Measurements from ENCODE around the gene FA2H.
"Not testable (repeated sequence)": the region's sequence is repeated elsewhere in the genome, so short reads cannot be mapped to it uniquely, and the experiment has no call there.

Gene FA2H

DNA sequence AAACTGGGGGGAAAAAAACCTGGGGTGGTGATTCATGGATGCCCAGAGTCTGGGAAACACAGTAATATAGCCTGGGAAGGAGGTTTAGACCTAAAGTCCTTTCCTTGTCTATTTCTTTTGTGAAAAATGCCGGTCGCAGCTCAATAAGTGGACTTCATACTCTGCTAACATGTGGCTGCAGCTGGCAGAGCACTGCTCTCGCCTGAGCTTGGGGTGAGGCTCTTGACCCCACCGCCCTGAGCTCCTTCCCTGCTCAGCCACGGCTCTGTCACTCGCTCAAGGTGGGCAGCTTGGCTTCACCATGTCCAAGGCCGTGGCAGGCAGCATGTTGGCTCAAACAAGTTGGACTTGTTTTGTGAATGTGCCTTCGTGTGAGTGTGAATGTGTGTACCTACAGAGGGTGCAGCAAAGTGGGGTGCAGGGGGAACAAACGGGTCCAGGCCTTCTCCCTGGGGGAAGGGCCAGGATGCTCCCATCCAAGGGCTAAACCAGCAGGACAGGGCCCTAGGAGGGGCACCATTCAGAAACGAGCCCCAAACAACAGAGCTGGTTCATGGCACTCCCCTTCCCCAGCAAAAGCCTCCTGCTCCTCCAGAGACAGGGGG lies 4.9 kb downstream of the FA2H start:
- DNase-seq (ENCODE audit: low spot score) = no peak

- no peak for DNase-seq (ENCODE audit: low spot score)
Observed at GRCh38 chr16:74768239-74768638, 6.4 kb downstream of the FA2H start.

GRCh38 chr16:74767749-74768148 lies 6.9 kb downstream of the FA2H start:
- DNase-seq (ENCODE audit: low spot score) = no peak

- no peak for DNase-seq (ENCODE audit: low spot score)
Observed at GRCh38 chr16:74766729-74767128, 7.9 kb downstream of the FA2H start.

DNA sequence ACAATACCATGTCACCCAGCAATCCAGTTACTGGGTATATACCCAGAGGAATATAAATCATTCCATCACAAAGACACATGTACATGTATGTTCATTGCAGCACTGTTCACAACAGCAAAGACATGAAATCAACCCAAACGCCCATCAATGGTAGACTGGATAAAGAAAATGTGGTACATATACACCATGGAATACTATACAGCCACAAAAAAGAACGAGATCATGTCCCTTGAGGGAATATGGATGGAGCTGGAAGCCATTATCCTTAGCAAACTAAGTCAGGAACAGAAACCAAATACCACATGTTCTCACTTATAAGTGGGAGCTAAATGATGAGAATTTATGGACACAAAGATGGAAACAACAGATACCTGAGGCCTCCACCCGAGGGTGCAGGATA lies 10.4 kb downstream of the FA2H start:
- DNase-seq (ENCODE audit: low spot score) = not testable (repeated sequence)

- no peak for DNase-seq (ENCODE audit: low spot score)
Observed at GRCh38 chr16:74761665-74762064, 13.0 kb downstream of the FA2H start.

GRCh38 chr16:74760007-74760767 lies 14.4 kb downstream of the FA2H start:
- no peak for DNase-seq (ENCODE audit: low spot score)

- no peak for DNase-seq (ENCODE audit: low spot score)
Observed at GRCh38 chr16:74759564-74759963, 15.1 kb downstream of the FA2H start.

GRCh38 chr16:74758801-74759200 lies 15.8 kb downstream of the FA2H start:
- no peak for DNase-seq (ENCODE audit: low spot score)

DNA sequence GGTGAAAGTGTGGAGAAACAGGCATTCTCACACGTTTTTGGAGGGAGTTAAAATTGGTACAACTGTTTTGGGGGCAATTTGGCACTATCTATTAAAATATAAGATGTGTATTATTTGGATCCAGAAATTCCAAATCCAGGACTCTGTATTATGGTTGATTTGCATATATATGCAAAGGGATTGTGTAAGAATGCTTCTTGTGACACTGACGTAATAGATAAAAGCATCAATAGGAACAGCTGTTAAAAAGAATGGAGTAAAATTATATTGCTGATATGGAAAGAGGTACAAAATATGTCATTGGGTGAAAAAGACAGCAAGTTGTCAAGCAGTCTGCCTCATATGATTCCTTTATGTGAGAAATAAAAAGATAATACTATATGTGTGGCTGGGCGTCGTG lies 17.3 kb downstream of the FA2H start:
- DNase-seq (ENCODE audit: low spot score) = no peak

- no peak for DNase-seq (ENCODE audit: low spot score)
Observed at GRCh38 chr16:74756203-74756602, 18.4 kb downstream of the FA2H start.

GRCh38 chr16:74753180-74753579 lies 21.4 kb downstream of the FA2H start:
- no peak for DNase-seq (ENCODE audit: low spot score)

DNA sequence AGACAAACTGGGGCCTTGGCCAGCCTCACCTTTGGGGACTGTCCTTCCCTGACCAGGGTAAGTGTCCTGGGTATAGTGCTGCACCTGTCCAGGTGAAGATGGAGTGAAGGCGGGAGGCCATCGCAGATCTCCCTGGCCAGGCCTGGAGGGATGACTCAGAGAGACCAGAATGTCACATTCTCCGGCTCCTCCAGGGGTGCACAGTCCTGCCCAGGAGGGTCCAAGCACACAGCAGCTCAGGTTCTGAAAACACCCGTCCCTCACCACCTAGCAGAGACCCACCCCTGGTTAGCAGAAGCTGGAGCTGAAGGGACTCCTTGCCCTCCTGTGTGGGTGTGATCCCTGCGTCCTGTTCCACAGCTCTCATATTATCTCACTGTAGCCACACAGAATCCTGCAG lies 21.9 kb downstream of the FA2H start:
- no peak for DNase-seq (ENCODE audit: low spot score)

GRCh38 chr16:74752258-74752657 lies 22.4 kb downstream of the FA2H start:
- no peak for DNase-seq (ENCODE audit: low spot score)

GRCh38 chr16:74751658-74752057 lies 23.0 kb downstream of the FA2H start:
- DNase-seq (ENCODE audit: low spot score) = no peak

GRCh38 chr16:74749291-74750055 lies 25.1 kb downstream of the FA2H start:
- DNase-seq (ENCODE audit: low spot score) = no peak

GRCh38 chr16:74748616-74749026 lies 26.0 kb downstream of the FA2H start:
- DNase-seq (ENCODE audit: low spot score) = peak; percentile 35

DNA sequence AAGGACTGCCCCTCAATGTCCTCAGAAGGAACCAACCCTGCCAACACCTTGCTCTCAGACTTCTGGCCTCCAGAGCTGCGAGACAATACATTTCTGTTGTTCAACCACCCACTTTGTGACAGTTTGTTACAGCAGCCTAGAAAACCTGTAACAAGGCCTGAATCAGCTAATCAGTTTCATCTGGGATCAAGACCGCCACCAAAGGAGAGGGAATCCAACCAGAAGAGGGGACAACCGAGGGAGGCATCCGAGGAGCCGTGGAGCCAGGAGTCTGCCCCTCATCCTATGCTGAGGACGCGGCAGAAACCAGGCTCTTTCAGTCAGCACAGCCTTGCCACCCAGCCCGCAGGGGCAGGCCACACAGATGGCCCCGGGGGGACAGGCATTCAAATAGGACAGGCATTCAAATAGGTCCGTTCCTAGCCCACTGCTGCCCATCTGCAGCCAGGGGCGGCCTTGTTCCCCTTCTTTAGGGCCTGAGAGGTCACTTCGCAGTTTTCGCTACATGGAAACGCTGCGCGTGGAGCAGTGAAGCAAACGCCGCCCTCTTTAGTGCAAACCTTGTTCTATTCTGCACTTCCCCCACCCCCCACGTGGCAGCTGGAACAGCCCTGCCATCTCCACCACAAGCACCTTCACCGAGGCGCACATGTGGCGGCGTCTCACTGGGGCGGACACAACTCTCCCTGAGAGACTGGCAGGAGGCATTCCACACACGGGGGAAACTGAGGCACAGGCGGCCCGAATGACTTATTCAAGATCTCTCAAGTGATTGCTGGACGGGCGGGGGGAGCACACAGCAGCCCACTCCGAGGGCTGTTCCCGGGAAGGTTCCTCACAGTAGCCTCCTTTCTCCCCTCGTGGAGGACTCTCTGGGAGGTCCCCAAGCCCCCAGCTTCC lies 26.7 kb downstream of the FA2H start:
- DNase-seq (ENCODE audit: low spot score) = no peak

- DNase-seq (ENCODE audit: low spot score) = no peak
Observed at GRCh38 chr16:74745926-74746325, 28.7 kb downstream of the FA2H start.

DNA sequence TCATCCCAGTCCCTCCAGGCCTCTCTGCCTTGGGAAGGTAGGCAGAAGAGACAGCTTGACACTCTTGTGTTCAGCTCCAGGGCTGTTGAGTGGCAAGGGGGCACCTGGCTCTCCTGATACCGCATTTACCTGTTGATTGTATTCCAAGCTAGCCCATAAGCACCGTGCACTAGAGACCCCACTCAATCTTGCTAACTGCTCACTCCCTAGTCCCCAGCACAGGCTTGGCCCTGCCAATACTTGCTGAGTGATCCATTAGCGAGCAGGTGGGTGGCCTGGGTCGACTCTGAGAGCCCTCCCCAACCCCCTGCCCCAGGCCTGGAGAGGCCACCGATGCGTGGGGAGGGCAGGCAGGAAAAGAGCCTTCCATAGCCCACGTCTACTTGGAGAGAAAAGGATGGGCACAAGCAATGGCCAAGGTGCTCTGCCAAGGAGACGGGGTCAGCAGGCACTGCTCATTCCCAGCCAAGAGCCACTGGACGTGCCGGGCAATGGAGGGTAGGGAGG lies 29.5 kb downstream of the FA2H start:
- no peak for DNase-seq (ENCODE audit: low spot score)

- DNase-seq (ENCODE audit: low spot score) = no peak
Observed at GRCh38 chr16:74744566-74744965, 30.1 kb downstream of the FA2H start.
